GM12878 (cell line): ENCODE results near the gene HMGXB4. TPM values are rescaled to one million over a fixed set of nuclear protein-coding genes. Genes with fewer than 3 reads are reported as not detected.

Experiments
- BACH1 ChIP-seq: fragments of 450-650 bp; IDR thresholded peaks from 2 replicates; pipeline ENCODE4 v1.6.1; 2017; ENCODE audit warnings: mild to moderate bottlenecking, borderline replicate concordance
- BCL3 ChIP-seq: IDR thresholded peaks from 2 replicates; pipeline ENCODE4 v1.6.1; 2011; ENCODE audit warnings: borderline replicate concordance, low read depth, mild to moderate bottlenecking, moderate library complexity, low read length; ENCODE audit not compliant: insufficient read depth, poor library complexity, severe bottlenecking
- BHLHE40 ChIP-seq, 2 experiments: fragments of 450-650 bp in 1 of 2; IDR thresholded peaks; 2 replicates each; pipeline ENCODE4 v1.6.1; 2011 to 2017; ENCODE audit warnings: low read depth in 2 of 2, borderline replicate concordance in 1 of 2, improper control_type of control experiment in 1 of 2, low read length in 1 of 2, mild to moderate bottlenecking in 1 of 2
- BRCA1 ChIP-seq: IDR thresholded peaks from 2 replicates; pipeline ENCODE4 v1.6.1; 2011; ENCODE audit warnings: low read depth, low read length, improper control_type of control experiment
- CEBPB ChIP-seq, 2 experiments: fragments of 150-350 bp in 1 of 2; IDR thresholded peaks; 2 replicates each; pipeline ENCODE4 v1.6.1; 2012 to 2014; ENCODE audit warnings: low read depth in 2 of 2, low read length in 2 of 2, borderline replicate concordance in 1 of 2, inconsistent platforms in 1 of 2
- CHD4 ChIP-seq: fragments of 200-600 bp; sonication (generic); IDR thresholded peaks from 2 replicates; pipeline ENCODE4 v1.6.1; 2016; ENCODE audit warnings: mild to moderate bottlenecking
- ETV6 ChIP-seq, 2 experiments: fragments of 450-650 bp in 1 of 2; IDR thresholded peaks in 1 of 2; conservative IDR thresholded peaks in 1 of 2; 2 replicates each; pipeline ENCODE4 v1.6.1; 2014; ENCODE audit warnings: antibody characterized with exemption in 1 of 2, borderline replicate concordance in 1 of 2, low read depth in 1 of 2, mild to moderate bottlenecking in 1 of 2, moderate library complexity in 1 of 2
- EZH2 ChIP-seq: IDR thresholded peaks from 2 replicates; pipeline ENCODE4 v1.6.1; 2012; ENCODE audit warnings: low read depth, mild to moderate bottlenecking, control low read depth, inconsistent platforms, low read length, borderline replicate concordance; ENCODE audit not compliant: control insufficient read depth
- HSF1 ChIP-seq: fragments of 150-350 bp; IDR thresholded peaks from 2 replicates; pipeline ENCODE4 v1.6.1; 2014; ENCODE audit warnings: mild to moderate bottlenecking, low read depth, low read length
- KDM1A ChIP-seq: fragments of 200-600 bp; sonication (generic); IDR thresholded peaks from 2 replicates; pipeline ENCODE4 v1.6.1; 2016; ENCODE audit warnings: borderline replicate concordance
- NKRF ChIP-seq: fragments of 450-650 bp; conservative IDR thresholded peaks from 2 replicates; pipeline ENCODE4 v1.6.1; 2017; ENCODE audit warnings: mild to moderate bottlenecking, moderate library complexity
- RCOR1 ChIP-seq: conservative IDR thresholded peaks from 2 replicates; pipeline ENCODE4 v1.6.1; 2012; ENCODE audit warnings: low read depth, low read length, improper control_type of control experiment
- SMAD1 ChIP-seq: fragments of 450-650 bp; IDR thresholded peaks from 2 replicates; pipeline ENCODE4 v1.6.1; 2018; ENCODE audit warnings: mild to moderate bottlenecking, low read depth; ENCODE audit not compliant: partially characterized antibody
- SREBF2 ChIP-seq: IDR thresholded peaks from 2 replicates; pipeline ENCODE4 v1.6.1; 2012; ENCODE audit warnings: mild to moderate bottlenecking, low read length
- USF2 ChIP-seq: IDR thresholded peaks from 2 replicates; pipeline ENCODE4 v1.6.1; 2011; ENCODE audit warnings: low read depth, low read length, improper control_type of control experiment, borderline replicate concordance
- YY1 ChIP-seq: IDR thresholded peaks from 2 replicates; pipeline ENCODE4 v1.6.1; 2011; ENCODE audit warnings: low read depth, mild to moderate bottlenecking, low read length
- ZBTB11 ChIP-seq: fragments of 450-650 bp; formaldehyde crosslinking; IDR thresholded peaks from 2 replicates; pipeline ENCODE4 v1.5.0; 2022; ENCODE audit warnings: mild to moderate bottlenecking, missing genetic modification characterization
- ZZZ3 ChIP-seq: IDR thresholded peaks from 2 replicates; pipeline ENCODE4 v1.6.1; 2011; ENCODE audit warnings: low read depth; ENCODE audit not compliant: control insufficient read depth, insufficient read length
- polyA plus RNA-seq, 11 experiments: library from polyadenylated mRNA; depleted of rRNA in 4 of 11; unstranded in 6 of 11; stranded (reverse) in 5 of 11; fragments of >200 nt; fragmentation: Nextera tagmentation in 4 of 11; fragmentation: Illumina TruSeq in 1 of 11; extraction: Ambion mirVana in 4 of 11; extraction: Trizol in 1 of 11; gene quantifications; 1 replicate in 1 of 11; 2 replicates in 10 of 11; pipeline versions ENCODE4 v1.2.1 to v1.2.3, GENCODE V29; 2011 to 2016; ENCODE audit warnings: inconsistent platforms in 2 of 11, missing spikeins in 2 of 11, low read depth in 1 of 11
- total RNA-seq, 4 experiments: library from RNA; depleted of rRNA in 3 of 4; stranded (reverse); fragments of >200 nt in 3 of 4; fragmentation: Illumina TruSeq in 1 of 4; extraction: Trizol in 1 of 4; gene quantifications; 2 replicates each; pipeline versions ENCODE4 v1.2.1 to v1.2.3, GENCODE V29; 2013 to 2021

HMGXB4 gene
- total and polyA plus RNA-seq, 10 of the 15 experiments (the other 5 are each of a cell fraction or from before 2014, with no cell fraction given): 15.5 to 44.5 (median 24.9) TPM

- TF ChIP-seq KDM1A (no peak), USF2 (no peak), EZH2 (no peak), BACH1 (no peak; the same call in 1 of the 2 replicates), BCL3 (peak; percentile 61), SREBF2 (no peak), BRCA1 (no peak), BHLHE40 (IDR thresholded peaks at IDR 0.05; ENCODE audit: borderline replicate concordance in 1 of 2, low read depth in 2 of 2, low read length in 1 of 2) (peak; percentile 41 to 65; a peak in 2 of 4 replicates), NKRF (0 out of 2 replicates have a peak, but pooled peaks have one; percentile 62), CEBPB (IDR thresholded peaks at IDR 0.05; ENCODE audit: borderline replicate concordance in 1 of 2, low read depth in 2 of 2, low read length in 2 of 2) (no peak), HSF1 (no peak), ZZZ3 (no peak), CHD4 (no peak), ETV6 (conservative IDR thresholded peaks at IDR 0.05 in 1 of 2, IDR thresholded peaks at IDR 0.05 in 1 of 2; ENCODE audit: borderline replicate concordance in 1 of 2, low read depth in 1 of 2) (no peak), RCOR1 (no peak; the same call in 1 of the 2 replicates), SMAD1 (no peak), YY1 (peak; percentile 98), ZBTB11 (CRISPR knock-in tag) (no peak)
Observed at GRCh38 chr22:35257321-35258190, at the start of gene HMGXB4 (continued).
